T-cell (primary cell): ENCODE results near the gene COL5A2. TPM values are rescaled to one million over a fixed set of nuclear protein-coding genes. Genes with fewer than 3 reads are reported as not detected.

Experiments used
- ATAC-seq, 4 experiments: fragments of 200-7000 bp in 3 of 4; fragments of 150-1000 bp in 1 of 4; cut with Tn5 transposase; replicated peaks in 1 of 4; 1 replicate in 3 of 4; 2 replicates in 1 of 4; pipeline ENCODE4 v1.10.0; 2021; ENCODE audit warnings: moderate library complexity in 3 of 4, mild to moderate bottlenecking in 2 of 4, moderate number of reproducible peaks in 1 of 4
- CTCF ChIA-PET, 2 donors: fragments of 300-600 bp; sonication (Branson Sonifier 250); formaldehyde crosslinking; loops; one replicate each; lab custom pipeline; 2022; ENCODE audit warnings: antibody characterized with exemption in 2 of 2; lab: Charles Lee
- POLR2A ChIA-PET, 2 donors: fragments of 300-600 bp; sonication (Branson Sonifier 250); formaldehyde crosslinking; loops; one replicate each; lab custom pipeline; 2022; ENCODE audit warnings: antibody characterized with exemption in 2 of 2; lab: Charles Lee
- DNase-seq, 35 experiments: peaks; one replicate each; pipeline versions ENCODE4 v3.0.0 to v3.0.0-alpha.2; 2013 to 2023
- H3K27ac ChIP-seq: one replicate; pipeline ENCODE4 v1.5.1; 2013; ENCODE audit warnings: low read length
- H3K27me3 ChIP-seq, 2 experiments: replicated peaks in 1 of 2; 1 replicate in 1 of 2; 2 replicates in 1 of 2; pipeline versions ENCODE4 v1.6.1 to v1.7.0; 2013; ENCODE audit warnings: low read length in 1 of 2, mixed read lengths in 1 of 2; ENCODE audit not compliant: control insufficient read depth in 2 of 2, insufficient read depth in 2 of 2; ENCODE audit errors: extremely low read depth in 1 of 2
- H3K36me3 ChIP-seq, 2 donors: 1 replicate in 1 of 2; 2 replicates in 1 of 2; pipeline versions ENCODE4 v1.6.1 to v1.7.0; 2013; ENCODE audit warnings: low read length in 1 of 2; ENCODE audit not compliant: control insufficient read depth in 2 of 2, insufficient read depth in 1 of 2; ENCODE audit errors: extremely low read depth in 1 of 2
- H3K4me1 ChIP-seq, 2 experiments: 1 replicate in 1 of 2; 2 replicates in 1 of 2; pipeline versions ENCODE4 v1.6.1 to v1.7.0; 2013; ENCODE audit warnings: low read length in 2 of 2, mixed read lengths in 1 of 2; ENCODE audit not compliant: insufficient read depth in 2 of 2, control insufficient read depth in 1 of 2; ENCODE audit errors: extremely low read depth in 1 of 2
- H3K4me3 ChIP-seq, 2 donors: 1 replicate in 1 of 2; 2 replicates in 1 of 2; pipeline versions ENCODE4 v1.5.1 to v1.7.0; 2013; ENCODE audit warnings: mild to moderate bottlenecking in 2 of 2, low read length in 1 of 2, moderate library complexity in 1 of 2; ENCODE audit not compliant: control insufficient read depth in 1 of 2; ENCODE audit errors: extremely low read depth in 1 of 2
- H3K9me3 ChIP-seq: 2 replicates; pipeline ENCODE4 v1.7.0; 2013
- H3K27ac Mint-ChIP-seq, 2 donors: one replicate each; pipeline ENCODE4 v1.8.0; 2020 to 2021; ENCODE audit warnings: mild to moderate bottlenecking in 2 of 2, mixed read lengths in 2 of 2
- H3K27me3 Mint-ChIP-seq, 2 donors: one replicate each; pipeline ENCODE4 v1.8.0; 2021 to 2022; ENCODE audit warnings: mixed read lengths in 2 of 2
- H3K36me3 Mint-ChIP-seq: one replicate; pipeline ENCODE4 v1.8.0; 2021; ENCODE audit warnings: mixed read lengths
- H3K4me1 Mint-ChIP-seq, 3 donors: one replicate each; pipeline ENCODE4 v1.8.0; 2020 to 2022; ENCODE audit warnings: mixed read lengths in 3 of 3, mild to moderate bottlenecking in 1 of 3
- H3K4me3 Mint-ChIP-seq, 3 donors: one replicate each; pipeline ENCODE4 v1.8.0; 2020 to 2022; ENCODE audit warnings: mild to moderate bottlenecking in 3 of 3, mixed read lengths in 3 of 3, moderate library complexity in 3 of 3
- H3K9me3 Mint-ChIP-seq, 3 donors: one replicate each; pipeline ENCODE4 v1.8.0; 2020 to 2022; ENCODE audit warnings: mixed read lengths in 3 of 3
- WGBS: methylation state at CpG from one replicate; pipeline ENCODE4 v1.1.5; 2013; ENCODE audit warnings: missing lambda C conversion rate; ENCODE audit not compliant: insufficient coverage; 5-methylcytosine and 5-hydroxymethylcytosine counted together
- total RNA-seq, 35 experiments: library from RNA in 6 of 35; stranded (reverse) in 6 of 35; fragments of 120-200 nt in 1 of 35; gene quantifications; one replicate each; pipeline versions ENCODE4 v1.2.1 to v1.2.4 and lab custom pipeline; 2013 to 2026

Gene COL5A2
- total RNA-seq, 5 donors from 2014 or later (not counting 1 experiment from before 2014, with no cell fraction given), result 0.40 to 1.9 (median 1.3) TPM

DNA sequence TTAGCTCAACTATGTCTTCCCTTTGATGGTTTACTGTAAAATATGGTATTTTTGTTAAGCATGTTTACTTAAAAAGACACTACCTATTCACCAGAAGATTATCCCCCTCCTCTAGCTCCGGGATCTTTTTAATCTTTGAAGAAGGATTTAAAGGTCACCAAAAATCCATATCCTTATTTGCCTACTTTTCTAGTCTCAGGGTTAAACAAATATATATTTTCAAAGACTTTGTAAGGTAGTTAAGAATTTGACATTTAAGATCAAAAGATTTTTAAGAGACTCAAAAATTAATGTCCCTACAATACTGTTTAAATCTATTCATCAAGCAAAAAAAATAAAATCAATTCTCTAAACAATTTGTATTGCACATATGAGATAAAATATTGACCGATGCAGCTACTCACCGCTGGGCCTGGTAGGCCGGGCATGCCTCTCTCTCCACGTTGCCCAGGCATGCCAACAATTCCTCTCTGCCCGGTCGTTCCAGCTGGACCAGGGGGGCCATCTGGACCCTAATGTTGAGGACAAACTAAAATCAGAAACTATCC lies 129.3 kb downstream of the COL5A2 start:
- H3K9me3 Mint-ChIP-seq, result no peaks in the 10 kb centered on the region
- CTCF ChIA-PET, result no interaction called here
- Histone ChIP-seq H3K9me3 (no peaks in the 10 kb centered on the region), H3K27ac (no peak overlapping the region), H3K36me3 (no peaks in the 10 kb centered on the region), H3K27me3 (no peaks in the 10 kb centered on the region), H3K4me1 (no peaks in the 10 kb centered on the region), H3K4me3 (no peak overlapping the region)
- ATAC-seq, result no peak
- no peaks in the 10 kb centered on the region for H3K36me3 Mint-ChIP-seq
- WGBS, result 100% methylated on average over 1 of the region's 7 CpGs
- no peaks in the 10 kb centered on the region for H3K27me3 Mint-ChIP-seq
- no peak overlapping the region for H3K4me3 Mint-ChIP-seq
- no peaks in the 10 kb centered on the region for H3K4me1 Mint-ChIP-seq
- POLR2A ChIA-PET, result no interaction called here
- no peak for DNase-seq
- no peak overlapping the region for H3K27ac Mint-ChIP-seq

DNA sequence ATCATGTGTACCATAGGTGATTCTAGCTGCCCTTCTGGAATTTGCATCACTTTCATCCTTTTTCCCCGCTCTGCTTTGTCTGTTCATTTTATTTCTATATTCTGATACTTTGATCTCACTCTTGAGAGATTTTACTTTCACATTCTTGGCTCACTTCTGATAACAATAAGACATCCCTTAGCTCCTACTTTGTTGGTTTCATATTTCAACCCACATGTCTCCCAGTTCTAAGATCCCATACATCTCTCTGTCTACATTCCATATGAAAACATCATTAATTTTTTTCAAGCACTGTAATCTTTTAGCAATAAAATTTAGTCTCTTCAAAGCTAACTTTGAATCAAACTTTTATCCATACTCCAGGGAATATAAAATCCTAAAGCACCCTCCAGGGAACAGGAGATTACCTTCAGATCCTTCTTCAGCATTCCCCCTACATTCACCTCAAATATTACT lies 129.8 kb downstream of the COL5A2 start:
- H3K27ac Mint-ChIP-seq, result no peak overlapping the region
- Histone ChIP-seq H3K27me3 (no peaks in the 10 kb centered on the region), H3K4me1 (no peaks in the 10 kb centered on the region), H3K27ac (no peak overlapping the region), H3K4me3 (no peak overlapping the region), H3K36me3 (no peaks in the 10 kb centered on the region), H3K9me3 (no peaks in the 10 kb centered on the region)
- no peaks in the 10 kb centered on the region for H3K36me3 Mint-ChIP-seq
- no peaks in the 10 kb centered on the region for H3K27me3 Mint-ChIP-seq
- no peak for ATAC-seq
- H3K4me1 Mint-ChIP-seq, result no peaks in the 10 kb centered on the region
- H3K4me3 Mint-ChIP-seq, result no peak overlapping the region
- H3K9me3 Mint-ChIP-seq, result no peaks in the 10 kb centered on the region
- no peak for DNase-seq
- CTCF ChIA-PET, result no interaction called here
- whole genome bisulfite sequencing, result 100% methylated on average over 1 of the region's 1 CpG
- POLR2A ChIA-PET, result no interaction called here

DNA sequence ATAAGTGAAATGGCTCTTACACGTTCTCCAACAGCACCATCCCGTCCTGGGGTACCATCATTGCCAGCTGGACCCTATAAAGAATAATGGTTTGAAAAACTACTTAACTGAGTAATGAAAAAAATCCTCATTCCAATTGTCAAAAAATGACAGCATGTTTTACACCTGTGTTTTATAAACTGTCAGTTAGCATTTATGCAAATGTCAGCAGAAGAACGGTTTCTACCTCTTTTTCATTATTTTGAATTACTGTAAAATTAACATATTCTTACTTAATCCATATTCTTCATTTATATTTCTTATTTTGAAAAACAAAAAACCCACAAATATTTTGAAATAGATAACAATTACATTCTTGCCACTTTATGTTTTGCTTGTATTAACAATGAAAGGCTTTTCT lies 131.4 kb downstream of the COL5A2 start:
- Histone ChIP-seq H3K9me3 (no peaks in the 10 kb centered on the region), H3K27ac (no peak overlapping the region), H3K36me3 (no peaks in the 10 kb centered on the region), H3K4me3 (no peak overlapping the region), H3K27me3 (no peaks in the 10 kb centered on the region), H3K4me1 (no peaks in the 10 kb centered on the region)
- Mint-ChIP-seq H3K27me3 (no peaks in the 10 kb centered on the region), H3K4me1 (no peaks in the 10 kb centered on the region), H3K27ac (no peak overlapping the region), H3K36me3 (no peaks in the 10 kb centered on the region), H3K4me3 (no peak overlapping the region), H3K9me3 (no peaks in the 10 kb centered on the region)
- CTCF ChIA-PET, result no interaction called here
- no peak for ATAC-seq
- DNase-seq, result no peak
- no CpG with 5 or more reads among the region's 3 CpGs for WGBS
- POLR2A ChIA-PET, result no interaction called here

DNA sequence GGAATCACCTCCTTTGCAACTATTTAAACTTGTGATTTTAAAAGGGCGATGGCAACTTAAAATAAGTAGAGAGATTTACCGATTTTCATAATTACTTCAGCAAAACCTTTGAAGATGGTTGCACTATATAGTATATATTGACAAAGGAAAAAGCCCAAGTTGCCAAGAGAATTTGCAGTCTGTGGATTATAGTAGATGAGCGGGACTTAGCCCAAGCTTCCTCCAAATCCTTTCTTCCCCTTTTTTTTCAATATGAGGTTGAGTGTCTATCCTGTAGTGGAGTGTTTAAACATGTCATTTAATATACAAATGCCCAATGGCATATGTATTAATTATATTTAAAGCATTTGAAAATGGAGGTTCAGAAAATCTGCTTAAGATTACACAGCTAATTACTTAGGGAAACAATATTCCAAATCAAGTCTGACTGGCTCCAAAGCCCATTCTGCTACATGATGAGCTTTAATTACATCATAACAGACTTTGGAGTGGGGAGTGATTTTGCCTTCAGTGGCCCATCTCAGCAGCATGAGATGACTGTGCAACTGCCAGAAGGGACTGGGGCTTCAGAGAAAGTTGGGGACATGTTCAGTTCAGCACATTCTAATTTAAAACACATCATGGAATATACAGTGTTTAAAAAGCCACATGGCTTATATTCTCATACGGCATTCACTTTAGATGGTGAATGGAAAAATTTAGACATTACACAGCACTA lies 132.2 kb downstream of the COL5A2 start:
- no peak overlapping the region for H3K27ac ChIP-seq
- H3K36me3 Mint-ChIP-seq, result no peaks in the 10 kb centered on the region
- ChIA-PET POLR2A (no interaction called here), CTCF (interaction anchor here in 1 of 2 donors (0.6 kb wide), 1 partner anchor 9 kb away, joined by 3 read pairs; no protein-coding TSS in a partner anchor)
- no CpG with 5 or more reads among the region's 4 CpGs for WGBS
- H3K27me3 Mint-ChIP-seq, result no peaks in the 10 kb centered on the region
- DNase-seq, result no peak
- no peak for ATAC-seq
- H3K4me3 ChIP-seq, result no peak overlapping the region
- no peak overlapping the region for H3K27ac Mint-ChIP-seq
- no peaks in the 10 kb centered on the region for H3K9me3 ChIP-seq
- no peaks in the 10 kb centered on the region for H3K36me3 ChIP-seq
- H3K4me3 Mint-ChIP-seq, result no peak overlapping the region
- no peaks in the 10 kb centered on the region for H3K27me3 ChIP-seq
- H3K4me1 ChIP-seq, result no peaks in the 10 kb centered on the region
- no peaks in the 10 kb centered on the region for H3K4me1 Mint-ChIP-seq
- H3K9me3 Mint-ChIP-seq, result no peaks in the 10 kb centered on the region

DNA sequence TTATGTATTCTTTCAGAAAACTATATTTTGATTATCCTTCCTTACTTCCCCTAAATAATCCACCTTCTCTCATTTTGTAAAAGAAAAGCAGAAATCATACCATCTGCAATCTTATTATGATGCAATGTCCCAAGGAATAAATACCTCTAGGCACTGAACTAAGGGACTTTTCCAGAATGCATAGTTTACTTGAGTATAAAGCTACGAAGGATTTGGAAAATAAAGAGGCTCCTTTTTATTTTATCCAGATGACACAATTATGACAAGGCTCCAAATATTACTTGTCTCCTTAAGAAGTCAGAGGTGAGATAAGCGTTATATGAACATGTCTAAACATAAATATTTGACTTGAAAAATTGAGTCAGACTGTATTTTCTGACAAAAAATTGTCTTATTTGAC lies 133.2 kb downstream of the COL5A2 start:
- Histone ChIP-seq H3K36me3 (no peaks in the 10 kb centered on the region), H3K27me3 (no peaks in the 10 kb centered on the region), H3K9me3 (no peaks in the 10 kb centered on the region), H3K4me1 (no peaks in the 10 kb centered on the region), H3K4me3 (no peak overlapping the region), H3K27ac (no peak overlapping the region)
- Mint-ChIP-seq H3K4me3 (no peak overlapping the region), H3K9me3 (no peaks in the 10 kb centered on the region), H3K27ac (no peak overlapping the region), H3K27me3 (no peaks in the 10 kb centered on the region), H3K36me3 (no peaks in the 10 kb centered on the region), H3K4me1 (no peaks in the 10 kb centered on the region)
- ATAC-seq (no peak), DNase-seq (no peak)
- POLR2A ChIA-PET, result no interaction called here
- CTCF ChIA-PET, result interaction anchor here in 1 of 2 donors (1.2 kb wide), 1 partner anchor 48 kb away, joined by 3 read pairs; no protein-coding TSS in a partner anchor
- no CpG with 5 or more reads among the region's 2 CpGs for WGBS

DNA sequence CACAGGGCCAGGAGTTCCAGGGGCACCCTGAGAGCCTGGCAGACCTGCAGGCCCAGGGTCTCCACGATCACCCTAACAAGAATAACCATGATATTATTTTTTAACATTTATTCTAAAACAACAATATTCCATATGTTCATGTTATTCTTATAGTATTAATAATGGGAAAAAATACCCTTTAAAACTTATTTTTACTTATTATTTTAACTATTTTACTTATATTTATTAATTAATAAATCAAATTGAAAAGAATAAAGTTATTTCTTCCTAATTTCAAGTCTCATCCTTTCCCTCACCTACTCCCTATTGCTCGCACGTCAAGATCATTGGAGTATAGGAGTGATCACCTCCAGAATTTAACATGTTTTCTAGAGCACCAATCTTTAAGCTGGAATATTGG lies 133.7 kb downstream of the COL5A2 start:
- no peak for DNase-seq
- Mint-ChIP-seq H3K27ac (no peak overlapping the region), H3K4me1 (no peaks in the 10 kb centered on the region), H3K27me3 (no peaks in the 10 kb centered on the region), H3K36me3 (no peaks in the 10 kb centered on the region), H3K4me3 (no peak overlapping the region), H3K9me3 (no peaks in the 10 kb centered on the region)
- no peak for ATAC-seq
- Histone ChIP-seq H3K27me3 (no peaks in the 10 kb centered on the region), H3K27ac (no peak overlapping the region), H3K4me3 (no peak overlapping the region), H3K4me1 (no peaks in the 10 kb centered on the region), H3K9me3 (no peaks in the 10 kb centered on the region), H3K36me3 (no peaks in the 10 kb centered on the region)
- ChIA-PET CTCF (interaction anchor here in 1 of 2 donors (1.2 kb wide), 1 partner anchor 48 kb away, joined by 3 read pairs; no protein-coding TSS in a partner anchor), POLR2A (no interaction called here)
- no CpG with 5 or more reads among the region's 3 CpGs for WGBS
